A549 treated with DMSO at 1 μM for 4 hours (cell line): ENCODE data around the gene AKIP1. TPM values are rescaled to one million over a fixed set of nuclear protein-coding genes. Genes with fewer than 3 reads are reported as not detected.

Experiments used
- total RNA-seq: library from RNA; stranded (reverse); fragments of 200-300 nt; extraction: Qiagen RNA extraction; gene quantifications from 5 replicates; pipeline ENCODE4 v1.2.3, GENCODE V29; 2022; ENCODE audit warnings: low read depth

AKIP1 gene, protein sequence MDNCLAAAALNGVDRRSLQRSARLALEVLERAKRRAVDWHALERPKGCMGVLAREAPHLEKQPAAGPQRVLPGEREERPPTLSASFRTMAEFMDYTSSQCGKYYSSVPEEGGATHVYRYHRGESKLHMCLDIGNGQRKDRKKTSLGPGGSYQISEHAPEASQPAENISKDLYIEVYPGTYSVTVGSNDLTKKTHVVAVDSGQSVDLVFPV
- 41.4 to 50.2 TPM (median 44.0 TPM) in 5 replicates for total RNA-seq

DNA sequence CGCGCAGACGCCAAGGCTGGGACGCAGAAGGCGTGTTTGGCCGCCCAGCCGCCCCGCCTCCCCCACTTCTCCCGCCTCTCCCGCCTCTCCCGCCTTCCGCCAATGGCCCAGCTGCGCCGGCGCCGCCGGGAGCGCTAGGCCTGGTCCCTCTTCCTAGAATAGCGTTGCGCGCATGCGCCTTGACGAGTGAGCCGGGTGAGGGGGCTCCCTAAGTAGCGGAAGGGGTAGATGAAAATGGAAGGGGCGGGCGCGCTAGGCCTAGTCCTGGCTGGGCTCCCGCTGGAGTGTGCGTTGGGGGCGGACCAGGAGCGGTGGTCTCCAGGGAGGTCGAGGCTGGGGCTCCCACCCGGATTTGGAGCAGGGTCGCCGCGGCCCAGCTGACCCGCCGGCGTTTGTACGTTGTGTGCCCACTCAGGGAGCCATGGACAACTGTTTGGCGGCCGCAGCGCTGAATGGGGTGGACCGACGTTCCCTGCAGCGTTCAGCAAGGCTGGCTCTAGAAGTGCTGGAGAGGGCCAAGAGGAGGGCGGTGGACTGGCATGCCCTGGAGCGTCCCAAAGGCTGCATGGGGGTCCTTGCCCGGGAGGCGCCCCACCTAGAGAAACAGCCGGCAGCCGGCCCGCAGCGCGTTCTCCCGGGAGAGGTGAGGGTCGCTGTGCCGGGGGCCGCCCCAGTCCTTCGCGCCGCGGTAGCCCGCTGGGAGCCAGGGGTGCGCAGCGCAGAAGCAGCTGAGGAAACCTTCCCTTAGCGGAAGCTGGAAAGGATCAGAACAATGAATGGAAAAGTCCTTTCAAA, at the start of gene AKIP1:
AKIP1 (plus strand) TSS at position 161 of the 795 bp plus-strand sequence; CDS start at position 422, 261 bp downstream.

DNA sequence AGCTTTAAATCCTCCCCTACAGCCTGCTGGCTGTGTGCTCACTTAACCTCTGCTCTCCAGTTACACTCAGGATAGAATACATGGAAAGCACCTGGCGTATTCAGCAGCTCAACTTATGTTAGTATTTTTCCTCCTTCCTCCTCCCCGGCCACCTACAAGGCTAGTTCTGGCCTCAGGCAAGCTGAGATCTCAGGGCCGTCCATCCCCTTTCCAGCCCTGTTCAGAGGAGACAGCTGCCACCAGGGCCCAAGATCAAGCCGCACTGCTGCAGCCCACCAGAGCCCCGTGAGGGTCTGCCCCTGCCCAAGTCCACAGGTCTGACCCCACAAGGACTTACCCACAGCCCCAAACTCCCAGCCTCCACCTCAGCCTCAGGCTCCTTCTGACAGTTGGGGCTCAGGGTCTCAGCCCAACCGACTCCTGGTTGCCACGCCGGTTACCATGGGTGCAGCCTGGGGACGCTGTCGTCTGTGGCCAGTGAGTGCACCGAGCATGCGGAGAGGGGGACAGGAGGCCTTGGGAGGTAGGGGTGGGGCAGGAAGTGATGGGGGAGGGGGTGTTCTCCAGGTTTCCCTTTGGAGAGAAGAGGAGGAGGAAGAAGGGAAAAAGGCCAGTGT, 21.7 kb downstream of the AKIP1 start, which contains the start of gene C11orf16:
C11orf16 (minus strand) TSS at position 384 of the 617 bp plus-strand sequence. CDS start 639 bp downstream, outside the sequence.

DNA sequence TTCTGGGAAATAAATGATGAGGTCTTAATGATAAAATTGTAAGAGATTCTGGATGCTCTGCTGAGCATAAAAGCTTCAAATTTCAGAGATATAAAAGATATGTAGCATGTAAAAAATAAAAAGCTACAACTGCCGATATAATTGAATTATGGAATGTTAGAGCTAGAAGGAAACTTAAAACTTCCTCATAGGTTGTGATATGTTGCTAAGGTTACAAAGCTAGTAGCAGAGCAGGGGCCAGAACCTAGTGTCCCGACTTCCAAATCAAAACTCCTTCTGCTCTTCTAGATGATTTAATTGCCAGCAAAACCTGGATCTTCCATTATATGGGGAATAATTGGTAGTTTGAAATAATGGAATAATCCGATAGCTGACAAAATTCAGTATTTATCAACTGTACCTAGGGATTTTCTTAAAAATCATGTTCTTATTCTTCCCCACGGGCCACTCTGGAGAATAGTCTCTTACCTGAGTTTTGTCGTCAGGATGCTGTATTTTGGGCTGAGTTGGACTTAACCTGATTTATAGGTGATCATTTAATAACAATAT, 31.6 kb downstream of the AKIP1 start, which contains the start of gene ASCL3:
ASCL3 (minus strand) TSS at position 499 of the 549 bp plus-strand sequence. CDS start 4,855 bp downstream, outside the sequence.

DNA sequence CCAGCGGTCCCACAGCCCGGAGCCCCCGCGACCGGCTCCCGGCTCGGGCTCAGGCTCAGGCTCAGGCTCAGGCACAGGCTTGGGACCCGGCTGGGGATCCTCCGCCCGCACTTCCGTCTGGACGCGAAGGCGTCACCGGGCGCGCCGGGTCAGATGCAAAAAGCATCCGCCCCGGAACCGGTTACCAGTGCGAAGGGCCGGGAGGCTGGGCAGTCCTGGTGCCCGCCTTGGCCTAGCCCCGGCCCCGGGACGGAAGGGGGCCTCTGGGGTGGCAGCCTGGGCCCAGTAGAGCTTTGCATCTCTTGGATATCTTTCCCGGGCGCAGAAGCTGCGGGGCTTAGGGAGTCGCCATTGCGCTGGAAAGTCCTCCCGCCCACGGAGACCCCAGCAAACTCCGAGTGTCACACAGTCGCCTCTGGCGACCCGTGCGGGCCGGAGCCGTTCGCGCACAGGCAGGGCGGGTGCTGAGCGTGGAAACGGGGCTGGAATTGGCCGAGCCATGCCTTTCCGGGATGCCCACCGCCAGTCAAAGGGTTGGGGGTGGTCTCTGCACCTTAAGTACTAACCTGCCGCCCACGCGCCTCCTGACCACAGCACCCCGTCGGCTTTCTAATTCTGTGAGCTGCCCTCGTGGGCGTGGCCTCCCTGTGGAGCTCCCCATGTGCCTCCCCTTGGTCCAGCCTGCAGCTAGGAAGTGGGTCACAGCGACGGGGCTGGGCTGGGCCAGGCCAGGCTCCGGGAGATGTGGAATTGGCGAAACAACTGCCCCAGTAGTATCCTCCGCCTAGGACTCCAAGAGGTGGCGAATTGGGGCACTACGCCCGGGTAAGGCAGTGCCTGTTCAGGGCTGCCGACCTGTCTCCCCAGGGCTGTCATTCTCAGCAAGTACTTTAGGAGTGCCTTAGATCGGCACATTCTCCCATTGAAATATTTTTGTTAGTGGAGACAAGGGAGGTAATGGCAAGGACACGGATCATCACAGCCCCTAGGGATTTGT, 53.6 kb downstream of the AKIP1 start, which contains the start of gene TMEM9B:
TMEM9B (minus strand) TSS at position 119 of the 997 bp plus-strand sequence. CDS start 129 bp downstream, outside the sequence.

Other genes with a start within 250 kb of the AKIP1 start
- 1.6 to 2.8 TPM (median 2.3 TPM) in 5 replicates for gene TRIM66, start 228.5 kb upstream of the AKIP1 start, total RNA-seq
- gene RPL27A, start 228.4 kb upstream of the AKIP1 start, total RNA-seq: 2,489 to 2,645 TPM (median 2,591 TPM) in 5 replicates
- not detected in 5 replicates for gene C11orf16, start 21.8 kb downstream of the AKIP1 start, total RNA-seq
- not detected in 5 replicates for gene ASCL3, start 31.8 kb downstream of the AKIP1 start, total RNA-seq
- gene TMEM9B, start 53.3 kb downstream of the AKIP1 start, total RNA-seq: 32.6 to 48.4 TPM (median 40.1 TPM) in 5 replicates
- gene NRIP3, start 92.8 kb downstream of the AKIP1 start, total RNA-seq: 1.1 to 1.6 TPM (median 1.3 TPM) in 5 replicates
- 0.21 to 0.52 TPM (median 0.44 TPM) in 5 replicates for gene SCUBE2, start 180.4 kb downstream of the AKIP1 start, total RNA-seq